Stimulated activated CD4-positive, alpha-beta T cell treated with anti-CD3 and anti-CD28 coated beads, Interleukin-2, amount 100 ng/mL, for 48 hours (primary cell): ENCODE measurements around the gene ELOVL2.

Experiments
- DNase-seq, 2 donors: peaks; one replicate each; pipeline ENCODE4 v3.0.0-alpha.2; 2020

The ELOVL2 gene

GRCh38 chr6:10976571-10976970, 67.5 kb downstream of the ELOVL2 start:
- no peak for DNase-seq

- no peak for DNase-seq
These were observed 71.9 kb downstream of the ELOVL2 start for GRCh38 chr6:10972196-10972595.

- DNase-seq = no peak
These were observed 73.4 kb downstream of the ELOVL2 start for GRCh38 chr6:10970731-10971130.

- no peak for DNase-seq
These were observed 75.3 kb downstream of the ELOVL2 start for GRCh38 chr6:10968776-10969175.

- no peak for DNase-seq
These were observed 79.4 kb downstream of the ELOVL2 start for GRCh38 chr6:10964684-10965083.

DNA sequence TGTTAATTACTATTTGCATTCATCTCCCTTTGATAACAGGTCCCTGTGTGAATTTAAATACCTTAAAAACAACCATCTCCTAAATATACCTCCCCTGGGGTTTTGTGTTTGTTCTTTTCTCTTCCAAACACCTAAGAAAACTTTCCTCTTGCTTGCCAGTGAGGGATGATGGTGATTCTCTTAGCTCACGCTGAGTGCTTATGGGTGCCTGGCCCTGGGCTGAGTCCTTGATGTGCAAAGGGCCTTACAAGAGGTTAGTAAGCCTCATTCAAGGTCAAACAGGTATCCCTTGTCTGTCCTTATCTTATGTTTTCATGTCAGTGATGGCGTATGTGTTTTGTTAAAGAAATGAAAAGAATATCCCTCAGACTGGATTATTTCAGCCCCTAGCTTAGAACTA, 81.0 kb downstream of the ELOVL2 start:
- no peak for DNase-seq

- no peak for DNase-seq
These were observed 81.4 kb downstream of the ELOVL2 start for GRCh38 chr6:10962673-10963072.

DNA sequence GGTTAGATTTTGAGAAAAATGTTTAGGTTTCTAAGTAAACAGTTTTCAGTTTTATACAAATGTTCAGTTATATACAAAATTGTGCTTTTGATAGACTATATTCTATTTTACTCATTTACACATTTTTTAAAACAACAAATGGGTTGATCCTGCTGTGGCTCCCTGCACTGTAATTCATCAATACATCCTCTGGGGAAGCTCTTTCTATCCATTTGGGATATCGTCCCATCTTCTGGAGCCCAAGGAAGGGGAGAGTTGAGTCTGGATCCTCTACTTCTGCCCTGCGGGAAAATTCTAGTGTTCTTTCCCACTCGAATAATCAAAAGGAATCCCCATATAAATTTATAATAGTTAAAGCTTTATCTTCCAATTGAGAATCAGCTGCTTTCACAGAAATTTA, 82.3 kb downstream of the ELOVL2 start:
- no peak for DNase-seq

- DNase-seq = no peak
These were observed 83.9 kb downstream of the ELOVL2 start for GRCh38 chr6:10960171-10960570.

GRCh38 chr6:10957414-10957886, 86.7 kb downstream of the ELOVL2 start:
- no peak for DNase-seq

DNA sequence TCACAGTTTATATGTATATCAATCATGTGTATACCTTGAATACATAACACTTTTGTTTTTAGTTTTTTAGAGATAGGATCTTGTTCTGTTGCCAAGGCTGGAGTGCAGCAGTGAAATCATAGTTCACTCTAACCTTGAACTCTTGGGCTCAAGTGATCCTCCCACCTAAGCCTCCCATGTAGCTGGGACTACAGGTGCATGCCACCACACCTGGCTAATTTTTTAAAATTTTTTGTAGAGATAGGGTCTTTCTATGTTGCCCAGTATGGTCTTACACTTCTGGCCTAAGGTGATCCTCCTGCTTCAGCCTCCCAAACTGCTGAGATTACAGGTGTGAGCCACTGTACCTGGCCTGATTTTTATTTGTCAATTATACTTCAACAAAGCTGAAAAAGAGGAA, 87.3 kb downstream of the ELOVL2 start:
- no peak for DNase-seq

DNA sequence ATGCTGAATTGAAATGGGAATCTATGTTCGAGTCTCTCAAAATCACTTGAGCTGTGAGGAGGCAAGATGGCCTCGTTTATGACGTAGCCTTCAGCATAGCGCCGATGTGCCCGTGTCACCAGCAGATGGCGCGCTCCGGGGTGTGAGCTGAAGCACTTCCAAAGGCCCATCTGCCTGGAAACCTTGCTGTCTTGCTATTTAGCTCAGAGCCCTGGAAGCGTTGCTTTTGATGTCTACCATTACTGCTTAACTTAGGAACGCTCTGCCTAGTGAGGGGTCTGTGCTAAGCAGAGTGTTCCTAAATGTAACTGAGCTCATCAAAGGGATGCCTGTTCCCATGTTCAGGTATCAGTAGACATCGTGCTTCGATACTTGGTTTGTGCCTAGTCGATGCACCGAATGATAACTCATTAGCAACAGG, 89.5 kb downstream of the ELOVL2 start:
- peak; percentile 74 to 82 for DNase-seq

GRCh38 chr6:10951675-10952282, 92.3 kb downstream of the ELOVL2 start:
- no peak for DNase-seq

DNA sequence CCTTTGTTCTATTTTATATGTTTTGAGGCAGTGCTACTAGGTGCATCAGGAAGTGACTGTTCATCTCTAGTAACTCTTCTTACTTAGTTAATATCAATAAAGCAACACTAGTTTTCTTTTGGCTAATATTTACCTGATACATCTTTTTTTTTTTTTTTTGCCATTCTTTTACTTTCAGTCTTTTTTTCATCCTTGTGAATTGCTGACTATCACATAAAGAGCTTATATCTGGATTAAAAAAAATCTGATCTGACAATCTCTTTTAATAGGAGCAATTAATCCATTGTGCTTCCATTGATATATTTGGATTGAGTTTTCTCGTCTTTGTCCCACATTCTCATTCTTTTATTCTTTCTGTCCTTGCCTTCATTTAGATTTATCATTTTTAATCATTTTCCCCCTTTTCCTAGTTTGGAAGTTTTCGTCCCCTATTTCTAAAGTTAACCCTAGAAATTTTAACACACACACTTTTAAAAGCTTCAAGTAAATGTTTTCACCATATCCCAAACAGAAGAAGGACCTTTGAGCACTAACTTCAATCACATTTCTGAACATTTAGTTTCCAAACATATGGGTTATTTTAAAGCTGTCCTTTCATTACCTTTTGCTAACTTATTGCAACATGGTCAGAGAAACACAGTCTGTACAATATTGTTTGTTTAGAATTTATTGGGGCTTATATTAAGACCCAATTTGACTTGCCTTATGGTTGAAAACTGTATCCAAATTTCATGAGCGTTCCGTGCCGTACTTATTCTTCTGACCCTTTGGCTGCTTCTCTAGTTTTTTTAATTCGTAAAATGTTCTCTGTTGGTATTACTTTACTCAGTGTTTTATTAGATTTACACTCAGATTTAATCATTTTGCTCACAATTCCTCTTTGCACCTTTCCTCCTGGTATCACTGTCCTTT, 94.3 kb downstream of the ELOVL2 start:
- no peak for DNase-seq

DNA sequence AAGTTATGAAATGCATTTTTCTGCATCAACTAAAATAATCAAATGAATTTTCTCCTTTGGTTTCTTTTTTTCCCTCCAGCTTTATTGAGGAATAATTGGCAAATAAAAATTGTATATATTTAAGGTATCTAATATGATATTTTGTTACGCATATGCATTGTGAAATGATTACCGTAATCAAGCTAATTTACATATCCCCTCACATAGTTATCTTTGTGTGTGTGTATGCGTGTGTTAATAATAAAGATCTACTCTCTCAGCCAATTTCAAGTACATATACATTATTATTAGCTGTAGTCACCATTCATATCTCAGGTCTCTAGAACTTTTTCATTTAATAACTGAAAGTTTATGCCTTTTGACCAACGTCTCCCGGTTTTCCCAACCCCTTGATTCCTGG, 96.1 kb downstream of the ELOVL2 start:
- no peak for DNase-seq

DNA sequence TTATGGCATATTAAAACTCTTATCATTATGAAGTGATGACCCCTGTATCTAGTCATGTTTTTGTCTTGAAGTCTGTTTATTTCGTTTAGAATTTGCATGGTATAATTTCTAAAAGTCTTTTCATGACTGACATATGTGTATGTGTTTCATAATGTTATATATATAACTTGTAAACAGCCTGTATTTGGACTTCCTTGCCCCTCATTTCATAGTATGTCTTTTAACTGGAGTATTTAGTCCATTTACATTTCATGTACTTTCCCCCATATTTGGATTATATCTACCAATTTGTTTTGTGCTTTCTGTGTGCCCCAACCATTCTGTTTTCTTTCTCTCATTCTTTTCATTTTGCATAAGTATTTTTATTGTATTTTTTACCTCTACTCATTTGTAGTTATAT, 98.3 kb downstream of the ELOVL2 start:
- no peak for DNase-seq

GRCh38 chr6:10939840-10940239, 104.3 kb downstream of the ELOVL2 start:
- no peak for DNase-seq

GRCh38 chr6:10933126-10933525, 111.0 kb downstream of the ELOVL2 start:
- DNase-seq = no peak
